Stimulated activated CD4-positive, alpha-beta T cell treated with anti-CD3 and anti-CD28 coated beads, Interleukin-1b, Interleukin-23, amount 100 ng/mL, for 48 hours (primary cell): Measurements from ENCODE around the gene FHOD1.

Source experiments
- DNase-seq: peaks from one replicate; pipeline ENCODE4 v3.0.0-alpha.2; 2020

FHOD1 gene

DNA sequence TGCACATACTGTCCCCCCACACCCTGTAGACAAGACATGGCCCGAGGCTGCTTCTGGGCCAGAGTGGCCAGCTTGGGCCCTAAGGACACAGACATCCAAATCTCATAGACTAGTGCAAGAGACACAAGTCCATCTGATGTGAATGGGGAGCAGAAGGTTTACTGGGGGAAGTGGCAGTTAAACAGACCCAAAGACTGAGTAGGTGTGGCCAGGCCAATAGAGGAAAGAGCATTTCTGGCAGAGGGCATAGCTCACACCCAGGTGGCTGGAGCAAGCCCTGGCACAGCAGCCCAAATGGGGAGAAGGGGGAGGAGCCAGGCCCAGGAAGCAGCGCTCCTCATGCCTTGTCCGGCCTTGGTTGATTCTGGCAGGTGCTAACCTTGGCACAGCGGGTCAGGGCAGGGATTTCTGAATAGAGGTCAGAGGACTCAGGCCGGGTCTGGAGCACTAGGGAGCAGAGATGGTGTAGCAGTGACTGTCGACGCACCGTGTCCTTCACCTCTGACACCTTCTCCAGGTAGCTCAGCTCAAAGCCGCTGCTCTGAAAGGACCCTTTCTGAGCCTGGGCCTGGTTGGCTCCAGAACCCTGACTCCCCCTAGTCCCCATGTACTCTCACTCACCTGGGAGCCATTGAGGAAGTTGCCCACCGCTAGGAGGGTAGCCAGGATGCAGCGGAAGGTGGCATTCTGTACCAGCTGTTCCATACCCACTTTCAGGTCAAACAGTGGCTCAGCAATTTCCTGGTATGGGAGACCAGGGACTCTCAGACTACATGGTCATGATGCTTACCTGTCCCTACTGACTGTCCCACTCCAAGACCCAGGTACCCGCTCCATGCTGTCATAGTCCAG is 16.2 kb downstream of the FHOD1 start:
- no peak for DNase-seq

DNA sequence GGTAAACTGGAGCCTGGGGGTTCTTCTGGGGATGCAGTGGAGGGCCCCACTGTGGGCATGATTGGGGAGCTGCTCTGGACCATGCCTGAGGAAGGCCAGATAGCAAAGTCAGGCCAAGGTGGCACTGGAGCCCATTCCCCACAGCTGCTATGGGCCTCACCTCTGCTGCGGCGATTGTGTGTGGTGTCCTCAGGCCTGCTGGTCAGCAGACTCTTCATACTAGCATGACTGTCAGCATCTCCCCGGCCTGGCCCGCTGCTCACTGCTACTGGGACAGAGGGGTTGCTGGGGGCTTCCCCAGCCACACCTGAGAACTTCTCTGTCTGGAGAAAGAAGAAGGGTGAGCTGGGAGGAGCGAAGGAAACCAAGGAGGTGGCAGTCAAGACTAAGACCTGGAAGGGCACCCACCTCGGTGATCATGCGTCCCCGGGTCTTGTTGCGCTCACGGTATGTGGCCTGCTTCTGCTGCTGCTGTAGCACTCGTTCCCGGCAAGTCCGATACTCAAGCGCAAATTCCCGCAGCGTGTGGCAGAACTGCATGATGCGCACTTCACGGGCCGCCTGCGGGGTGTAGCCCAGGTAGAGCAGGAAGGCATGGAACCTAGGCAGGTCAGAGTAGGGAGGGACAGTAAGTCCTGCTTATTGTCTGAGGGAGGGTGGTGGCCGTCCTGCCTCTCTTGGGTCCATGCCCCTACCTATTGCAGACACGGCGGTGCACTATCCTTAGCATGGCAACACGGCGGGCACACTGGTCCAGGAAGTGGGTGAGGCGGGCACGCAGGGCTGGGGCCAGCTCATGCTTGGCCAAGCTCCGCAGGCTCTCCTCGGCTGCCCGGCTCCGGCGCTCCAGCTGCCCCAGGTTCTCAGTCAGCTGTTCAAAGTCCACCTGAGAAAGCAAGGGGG is 17.1 kb downstream of the FHOD1 start:
- DNase-seq, result no peak

DNA sequence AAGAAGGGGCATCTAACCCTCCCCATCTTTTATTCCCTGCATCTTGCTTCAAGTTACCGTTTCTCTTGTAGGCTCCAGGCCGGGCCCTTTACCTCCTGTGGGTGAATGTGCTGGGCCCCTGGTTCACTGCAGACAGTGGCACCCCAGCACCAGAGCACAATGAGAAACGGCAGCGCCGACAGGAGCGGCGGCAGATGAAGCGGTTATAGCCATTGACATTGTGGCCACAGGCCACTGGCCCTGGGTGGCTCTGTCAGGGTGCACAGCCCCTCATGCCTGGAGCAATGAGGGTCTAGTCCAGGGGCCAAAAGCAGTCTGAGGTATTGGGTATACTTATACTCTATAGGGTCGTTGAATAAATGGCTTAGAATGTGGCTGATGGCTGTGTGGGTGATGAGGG is 18.4 kb downstream of the FHOD1 start:
- no peak for DNase-seq

DNA sequence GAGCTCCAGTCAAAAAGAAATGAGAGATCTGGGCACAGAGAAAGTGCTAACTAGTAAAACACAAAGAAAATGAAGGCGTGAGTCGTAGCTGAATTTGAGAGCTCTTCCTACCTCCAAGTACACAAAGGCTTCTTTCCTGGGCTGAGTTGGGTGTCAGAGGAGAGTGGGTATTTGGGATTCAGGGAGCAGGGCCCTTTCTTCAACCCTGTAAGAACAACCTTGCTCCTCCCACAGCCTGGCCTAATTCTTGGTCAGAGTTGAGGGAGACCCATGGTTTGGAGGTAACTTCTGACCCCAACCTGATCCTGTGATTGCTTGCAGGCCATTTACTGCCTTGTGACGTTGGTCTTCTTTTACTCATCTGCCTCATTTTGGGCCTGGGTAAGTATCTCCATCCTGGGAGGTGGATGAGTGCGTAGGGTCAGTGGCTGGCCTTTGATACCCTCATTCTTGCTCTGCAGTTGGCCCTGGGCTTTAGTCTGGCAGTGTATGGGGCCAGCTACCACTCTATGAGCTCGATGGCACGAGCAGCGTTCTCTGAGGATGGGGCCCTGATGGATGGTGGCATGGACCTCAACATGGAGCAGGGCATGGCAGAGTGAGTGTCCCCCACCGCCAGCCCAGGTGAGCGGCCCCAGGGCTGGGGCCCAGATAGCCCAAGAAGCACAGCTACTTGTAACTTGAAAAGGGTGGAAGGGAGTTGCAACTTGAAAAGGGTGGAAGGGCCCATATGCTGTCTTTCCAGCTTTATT is 19.1 kb downstream of the FHOD1 start:
- no peak for DNase-seq

DNA sequence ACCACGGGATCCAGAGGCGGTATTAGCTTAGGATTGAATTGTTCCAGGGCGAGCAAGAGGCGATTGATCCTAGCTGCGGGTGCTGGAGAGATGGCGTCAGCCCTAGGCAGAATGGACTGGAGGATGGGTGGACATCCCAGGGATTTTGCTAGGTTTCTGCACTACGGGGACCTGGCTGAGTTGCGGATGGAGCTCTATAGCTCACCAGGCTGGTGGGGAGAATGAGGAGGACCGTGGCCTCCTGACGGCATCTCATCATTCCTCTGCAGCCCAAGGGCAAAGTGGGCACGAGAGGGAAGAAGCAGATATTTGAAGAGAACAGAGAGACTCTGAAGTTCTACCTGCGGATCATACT is 19.7 kb downstream of the FHOD1 start:
- DNase-seq, result no peak

DNA sequence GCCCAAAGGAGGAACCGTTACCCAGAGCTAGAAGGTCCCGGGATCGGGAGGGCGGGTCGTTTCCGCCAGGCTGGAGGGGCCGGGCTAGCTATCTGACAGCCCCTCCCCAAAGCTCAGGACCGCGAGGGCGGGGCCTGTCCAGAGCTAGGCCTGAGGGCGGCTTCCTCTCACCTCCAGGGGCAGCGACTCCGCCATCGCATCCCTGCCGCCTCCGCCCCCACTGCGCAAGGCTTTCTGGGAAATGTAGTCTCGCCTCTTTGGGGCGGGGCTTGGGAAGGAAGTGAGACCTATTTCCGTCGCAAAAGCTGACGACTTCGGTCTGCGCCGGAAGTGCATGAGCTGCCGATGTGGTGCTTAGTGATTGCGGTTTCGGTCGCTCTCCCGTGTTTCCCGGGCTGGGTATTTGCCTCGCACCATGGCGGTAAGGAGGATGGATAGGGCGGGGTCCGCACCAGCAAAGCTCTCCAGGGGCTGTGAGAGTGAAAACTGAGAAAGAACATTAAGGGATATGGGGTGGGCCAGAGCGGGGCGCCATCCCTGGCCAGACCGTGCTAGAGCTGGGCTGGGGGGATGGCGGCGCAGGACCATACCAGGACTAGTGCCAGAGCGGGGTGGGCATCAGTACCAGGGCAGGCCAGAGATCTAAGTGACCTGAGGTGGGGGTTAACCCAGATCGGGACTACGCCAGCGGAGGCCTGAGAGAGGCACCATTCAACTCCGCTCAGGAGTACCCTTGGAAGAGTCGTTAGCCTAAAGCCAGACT is 20.3 kb downstream of the FHOD1 start, which contains the start of gene TMEM208:
TMEM208 (plus strand) TSS at position 327 of the 763 bp plus-strand sequence; CDS start at position 416, 89 bp downstream.
- peak; percentile 99 for DNase-seq

DNA sequence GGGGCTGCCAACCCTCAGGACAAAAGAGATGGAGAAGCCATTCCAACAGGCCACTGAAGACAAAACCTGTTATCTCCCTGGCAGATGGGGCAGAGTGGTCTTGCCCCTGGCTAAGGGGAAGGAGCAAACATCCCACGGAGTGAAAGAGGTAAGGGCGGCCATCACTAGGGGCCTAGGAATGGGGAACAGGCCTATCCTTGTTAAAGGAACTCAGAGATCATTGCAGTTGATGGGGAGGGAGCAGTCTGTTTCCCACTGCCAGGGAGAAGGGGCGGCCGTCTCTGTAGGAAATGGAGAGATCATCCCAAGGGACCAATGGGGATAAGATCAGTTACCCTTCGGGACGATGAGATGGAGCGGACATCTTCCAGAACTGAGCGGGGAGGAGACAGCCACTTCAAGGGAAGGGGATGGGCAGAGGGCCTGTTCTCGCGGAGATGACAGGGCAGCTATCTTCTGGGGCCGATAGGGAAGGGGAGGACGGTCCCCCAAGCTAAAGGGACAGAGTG is 20.9 kb downstream of the FHOD1 start:
- DNase-seq, result no peak

DNA sequence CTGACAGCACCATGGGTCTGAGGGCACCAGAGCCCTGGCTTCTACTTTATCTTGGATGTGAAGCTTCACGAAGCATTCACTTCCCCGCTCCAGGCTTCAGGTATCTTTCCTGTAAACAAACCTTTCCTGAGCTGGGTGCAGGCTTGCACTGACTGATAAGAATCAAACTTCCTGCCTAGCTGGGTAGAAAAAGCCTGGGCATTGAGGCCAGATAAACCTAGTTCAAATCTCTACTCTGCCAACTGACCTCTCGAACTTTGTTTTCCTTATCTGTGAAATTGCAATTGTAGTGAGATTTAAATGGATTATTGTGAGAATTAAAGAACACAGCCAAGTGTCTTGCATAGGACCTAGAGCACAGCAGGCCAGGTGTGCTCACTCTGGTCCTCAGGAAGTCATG is 23.3 kb downstream of the FHOD1 start:
- no peak for DNase-seq

DNA sequence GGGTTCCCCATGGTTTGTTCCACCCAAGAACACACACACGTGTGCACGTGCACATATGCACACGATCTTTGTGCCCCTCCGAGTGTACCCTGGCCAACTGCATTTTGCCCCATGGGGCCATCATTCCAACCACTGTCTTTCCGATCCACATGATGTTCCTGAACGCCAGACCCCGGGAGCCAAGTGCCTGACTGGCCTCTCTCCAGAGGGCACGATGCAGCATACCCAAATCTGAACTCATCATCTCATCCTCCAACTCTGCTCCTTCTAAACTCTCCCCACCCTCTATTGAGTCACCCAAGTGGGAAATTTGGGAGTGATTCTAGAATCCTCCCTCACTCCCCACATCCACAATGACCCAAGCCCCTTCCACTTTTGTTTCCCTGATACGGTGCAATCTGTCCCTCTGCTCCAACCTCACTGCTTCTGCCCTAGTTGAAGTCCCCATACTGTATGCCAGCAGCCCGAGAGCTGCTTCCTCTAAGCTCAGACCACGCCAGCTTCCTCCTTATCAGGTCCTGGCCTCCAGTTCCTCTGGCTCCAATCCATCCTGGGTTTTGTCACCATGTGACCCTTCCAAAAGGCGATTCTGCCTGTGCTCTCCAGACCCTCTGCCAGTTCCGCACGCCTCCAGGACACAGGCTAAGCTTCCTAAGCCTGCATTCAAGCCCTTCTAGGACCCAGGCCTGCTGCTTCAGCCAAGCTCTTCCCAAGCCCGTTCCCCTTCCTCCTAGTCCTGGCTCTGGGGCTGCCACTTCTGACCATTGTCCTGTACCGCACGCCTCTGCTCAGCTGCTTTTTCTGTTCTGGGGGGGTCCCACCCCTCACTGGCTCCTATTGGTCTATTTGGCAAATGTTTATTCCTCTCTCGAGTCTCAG is 30.4 kb downstream of the FHOD1 start:
- DNase-seq, result no peak

DNA sequence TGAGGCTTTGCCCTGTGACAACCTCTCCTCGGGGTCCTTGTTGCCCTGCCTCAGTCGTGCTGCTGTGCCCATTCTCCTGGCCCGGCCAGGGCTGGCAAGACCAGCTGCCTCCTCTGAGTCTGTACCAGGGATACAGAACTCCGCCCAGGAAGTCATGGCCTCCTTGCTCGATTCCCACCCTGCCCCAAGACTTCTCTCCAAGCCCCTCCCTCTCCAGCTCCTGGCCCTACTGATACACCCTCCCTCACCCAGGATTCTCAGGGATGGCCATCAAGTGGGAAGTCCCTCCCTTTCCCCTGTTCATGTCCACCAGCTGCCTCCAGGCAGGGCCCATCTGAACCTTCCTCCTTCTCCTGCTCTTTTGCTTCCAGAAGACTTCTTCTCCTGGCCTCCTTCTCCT is 31.6 kb downstream of the FHOD1 start:
- no peak for DNase-seq

DNA sequence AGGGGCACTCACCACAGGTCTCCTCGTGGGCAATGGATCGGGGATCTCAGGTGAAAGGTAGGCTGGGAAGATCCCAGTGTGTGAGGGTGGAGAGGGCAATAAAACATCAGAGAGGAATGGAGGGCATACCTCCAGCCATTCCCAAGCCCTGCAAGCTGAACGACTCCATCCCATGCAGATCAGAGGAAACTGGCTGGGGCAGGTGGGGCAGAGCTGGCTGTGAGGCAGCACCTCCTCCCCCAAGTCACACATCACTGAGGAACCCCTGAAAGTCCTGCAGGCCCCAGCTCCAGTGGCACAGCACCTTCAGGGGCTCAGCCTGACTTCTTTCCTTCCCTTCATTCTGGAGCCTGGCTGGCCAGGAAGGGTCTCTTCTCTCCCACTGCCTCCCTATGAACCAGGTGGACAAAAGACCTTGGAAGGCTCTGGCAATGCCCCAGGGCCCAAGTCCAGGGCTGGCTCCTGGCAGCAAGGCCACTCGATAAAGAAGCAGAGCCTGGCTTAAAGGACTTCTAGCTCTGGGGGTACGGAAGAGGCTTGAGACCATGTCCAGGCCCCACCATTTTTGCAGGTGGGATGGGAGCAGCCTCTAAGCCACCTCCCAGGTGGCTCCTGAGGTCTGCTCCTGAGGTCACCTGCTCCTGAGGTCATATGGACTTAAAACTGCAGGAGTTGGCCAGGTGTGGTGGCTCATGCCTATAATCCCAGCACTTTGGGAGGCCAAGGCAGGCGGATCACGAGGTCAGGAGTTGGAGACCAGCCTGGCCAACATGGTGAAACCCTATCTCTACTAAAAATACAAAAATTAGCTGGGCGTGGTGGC is 33.9 kb downstream of the FHOD1 start:
- DNase-seq, result no peak

DNA sequence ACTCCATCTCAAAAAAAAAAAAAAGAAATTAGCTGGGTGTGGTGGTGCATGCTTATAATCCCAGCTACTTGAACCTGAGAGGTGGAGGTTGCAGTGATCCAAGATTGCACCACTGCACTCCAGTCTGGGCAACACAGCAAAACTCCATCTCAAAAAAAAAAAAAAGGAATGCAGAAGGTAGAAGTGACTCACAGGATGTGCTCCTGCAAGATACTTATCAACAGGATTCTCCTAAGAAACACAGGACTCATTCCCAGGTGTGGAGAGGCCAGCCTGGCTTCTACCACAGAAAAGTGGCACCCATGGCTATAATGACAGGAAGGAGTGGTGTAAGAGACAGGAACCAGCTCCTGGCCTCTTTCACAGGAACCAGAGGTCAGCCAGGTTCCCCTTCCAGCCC is 34.5 kb downstream of the FHOD1 start:
- no peak for DNase-seq

DNA sequence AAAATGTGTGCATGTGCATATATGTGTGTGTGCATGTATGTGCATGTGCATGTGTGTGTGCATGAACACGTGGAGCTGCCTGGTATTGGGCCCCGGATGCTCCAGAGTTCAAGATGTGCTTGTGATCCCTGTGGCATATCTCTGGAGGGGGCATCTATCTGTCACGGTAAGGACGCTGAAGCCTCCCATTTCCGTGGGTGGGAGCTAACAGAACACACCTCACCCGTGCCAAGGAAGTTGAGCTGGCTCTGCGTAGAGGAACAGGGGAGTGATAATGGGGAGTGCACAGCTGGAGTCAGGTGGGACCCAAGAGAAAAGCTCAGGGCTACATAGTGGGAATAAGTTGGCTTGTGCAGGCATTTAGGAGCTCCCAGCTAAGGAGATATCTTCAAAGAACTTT is 35.6 kb downstream of the FHOD1 start:
- no peak for DNase-seq

DNA sequence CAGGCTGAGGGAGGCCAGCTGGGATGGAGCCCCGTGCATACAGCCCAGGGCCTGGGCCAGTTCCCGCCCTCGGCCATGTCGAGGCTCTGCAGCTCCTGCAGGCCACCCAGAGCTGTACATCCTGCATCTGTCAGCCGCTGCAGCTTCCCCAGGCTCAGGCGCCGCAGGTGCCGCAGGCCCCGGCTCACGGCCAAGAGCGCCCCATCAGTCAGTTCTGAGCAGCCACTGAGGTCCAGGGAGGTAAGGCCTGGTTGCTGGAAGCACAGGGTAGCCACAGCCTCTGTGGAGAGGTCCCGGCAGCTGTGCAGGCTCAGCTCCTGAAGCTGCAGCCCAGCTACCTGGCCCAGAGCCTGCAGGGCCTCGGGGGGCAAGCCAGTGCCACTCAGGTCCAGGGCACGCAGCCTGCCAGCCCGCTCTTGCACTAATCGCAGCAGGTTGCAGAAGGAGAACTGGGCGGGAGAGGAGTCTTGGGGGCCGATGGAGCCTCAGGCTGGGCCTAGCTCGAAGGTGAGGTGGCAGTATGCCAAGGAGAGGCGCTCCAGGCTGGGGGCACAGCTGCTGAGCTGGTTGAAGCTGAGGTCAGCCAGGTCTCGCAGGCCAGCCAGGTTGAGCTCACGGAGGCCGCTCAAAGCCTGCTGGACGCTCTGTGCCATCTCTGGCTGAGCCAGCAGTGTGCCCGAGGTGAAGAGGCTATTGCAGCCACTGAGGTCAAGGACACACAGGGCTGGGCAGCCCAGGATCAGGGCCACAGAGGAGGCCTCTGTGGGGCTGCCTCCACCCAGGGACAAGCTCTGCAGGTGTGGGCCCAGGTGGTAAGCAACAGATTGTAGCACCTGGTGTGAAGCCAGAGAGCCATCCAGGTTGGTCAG is 37.0 kb downstream of the FHOD1 start:
- DNase-seq, result no peak

DNA sequence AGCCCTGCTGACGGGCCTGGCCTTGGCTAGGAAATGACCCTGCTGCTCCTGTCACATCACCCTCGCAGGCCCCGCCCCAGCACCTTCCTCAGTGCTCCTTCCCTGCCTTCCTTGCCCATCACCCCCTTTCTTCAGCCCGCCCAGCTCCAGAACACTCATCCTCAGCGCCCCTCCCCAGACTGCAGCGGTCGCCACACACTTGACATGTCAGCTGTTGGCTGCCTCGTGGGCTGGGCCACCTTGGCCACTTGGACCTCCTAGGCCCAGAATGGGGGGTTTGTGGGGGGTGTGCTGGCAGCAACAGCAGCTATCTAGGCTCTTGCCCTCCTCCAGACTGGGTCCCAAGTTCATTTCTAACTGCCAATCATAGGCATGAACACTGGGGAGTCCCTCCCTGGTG is 37.7 kb downstream of the FHOD1 start:
- DNase-seq, result no peak

DNA sequence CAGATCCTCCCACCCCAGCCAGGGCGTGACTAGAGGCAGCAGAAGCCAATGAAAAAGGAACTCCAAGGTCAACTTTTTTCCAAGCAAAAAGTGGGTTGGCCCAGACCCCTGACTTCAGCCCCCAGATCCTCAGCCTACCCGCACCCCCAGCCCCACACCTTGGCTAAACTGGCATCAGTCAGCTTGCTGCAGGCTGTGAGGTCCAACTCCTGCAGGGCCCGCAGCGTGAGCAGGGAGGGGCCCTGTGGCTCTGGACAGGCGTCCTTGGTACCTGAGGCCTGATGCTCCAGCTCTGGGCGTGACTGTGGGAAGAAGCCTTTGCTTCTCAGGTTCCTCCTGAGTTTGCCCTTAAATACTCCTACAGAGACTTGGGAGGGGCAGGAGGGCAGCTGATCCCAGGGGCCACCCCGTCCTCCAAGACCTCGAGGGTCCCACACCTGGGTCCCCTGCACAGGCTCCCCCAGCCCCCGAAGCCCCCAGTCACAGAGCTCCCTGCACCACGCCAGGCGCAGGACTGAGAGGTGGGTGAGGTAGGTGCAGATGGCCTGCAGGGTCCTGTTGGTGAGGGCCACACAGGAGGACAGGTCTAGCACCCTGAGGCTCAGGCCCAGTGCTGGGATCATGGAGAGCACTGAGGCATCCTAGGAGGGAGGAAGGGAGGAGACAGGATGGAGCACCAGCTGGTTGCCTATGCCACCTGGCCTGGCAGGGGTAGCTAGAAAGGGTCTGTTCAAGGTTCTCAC is 39.0 kb downstream of the FHOD1 start:
- no peak for DNase-seq

DNA sequence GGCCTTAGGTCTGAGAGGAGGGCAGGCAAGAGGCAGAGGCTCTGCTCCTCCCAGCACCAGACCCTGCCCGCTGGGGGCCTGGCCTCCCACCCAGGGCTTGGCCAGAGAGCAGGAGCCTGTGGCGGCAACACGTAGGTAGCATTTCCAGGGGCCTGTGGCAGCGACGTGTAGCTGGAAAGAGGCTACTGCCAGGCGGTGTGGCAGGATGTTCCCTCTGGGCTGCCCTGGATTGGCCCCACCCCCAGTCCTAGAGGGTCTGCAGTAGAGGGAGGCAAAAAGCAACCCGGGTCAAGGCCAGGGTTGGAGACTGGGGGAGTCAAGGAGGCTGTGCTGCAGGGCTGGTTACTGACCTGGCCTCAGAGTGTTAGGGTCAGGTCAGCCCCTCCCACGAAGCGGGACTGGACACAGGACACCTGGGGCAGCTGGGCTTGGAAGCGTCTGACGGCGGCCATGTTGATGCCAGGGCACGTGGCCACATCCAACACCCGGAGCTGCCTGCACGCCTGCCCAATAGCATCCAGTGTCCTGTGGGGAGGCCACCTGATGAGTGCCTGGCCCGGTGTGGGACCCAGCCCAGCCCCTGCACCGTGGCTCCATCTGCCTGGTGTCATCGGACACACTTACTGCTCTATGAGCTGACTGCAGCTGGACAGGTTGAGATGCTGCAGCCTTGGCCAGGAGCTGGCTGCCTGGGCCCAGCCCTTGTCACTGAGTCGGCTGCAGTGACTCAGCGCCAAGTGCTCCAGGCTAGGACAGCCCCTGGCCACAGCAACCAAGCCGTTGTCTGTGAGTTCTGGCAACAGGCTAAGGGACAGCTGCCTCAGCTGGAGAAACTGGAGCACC is 39.8 kb downstream of the FHOD1 start:
- no peak for DNase-seq

DNA sequence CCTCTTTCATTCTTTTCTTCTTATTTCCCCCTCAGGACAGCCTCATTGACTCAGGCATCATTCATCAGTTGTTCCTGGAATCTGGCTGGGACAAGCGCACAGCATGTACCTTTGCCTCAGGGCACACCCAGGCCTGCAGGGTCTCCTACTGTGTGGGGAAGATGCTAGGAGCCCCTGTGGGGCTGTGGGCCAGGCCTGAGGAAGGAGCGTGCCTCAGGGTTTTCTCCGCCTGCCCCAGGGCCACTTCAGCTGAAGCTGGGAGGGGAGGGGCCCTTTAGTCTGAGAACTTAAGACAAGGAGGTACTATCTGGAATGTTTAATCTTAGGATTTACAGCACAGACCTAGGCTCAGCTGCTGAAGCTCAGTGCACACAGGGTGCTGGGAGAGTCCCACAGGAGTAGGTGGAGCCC is 40.4 kb downstream of the FHOD1 start:
- DNase-seq, result no peak
